DOHH2 (cell line): ENCODE measurements around the gene IST1.
"Not testable (repeated sequence)": the region's sequence is repeated elsewhere in the genome, so short reads cannot be mapped to it uniquely, and the experiment has no call there.

Experiments used
- H3F3A ChIP-seq: fragments of 200-600 bp; sonication (generic), shearing (Covaris generic); 2 replicates; pipeline ENCODE4 v1.6.0; 2016; ENCODE audit warnings: antibody characterized with exemption, mild to moderate bottlenecking; ENCODE audit not compliant: control insufficient read depth, insufficient read depth
- H3K27ac ChIP-seq: fragments of 200-600 bp; sonication (generic); 2 replicates; pipeline ENCODE4 v1.5.1; 2014; ENCODE audit warnings: low read depth, mild to moderate bottlenecking, low read length, moderate library complexity
- H3K27me3 ChIP-seq: fragments of 200-600 bp; sonication (generic); 2 replicates; pipeline ENCODE4 v1.6.1; 2014; ENCODE audit warnings: mild to moderate bottlenecking, low read length, mixed read lengths; ENCODE audit not compliant: control insufficient read depth
- H3K36me3 ChIP-seq: fragments of 200-600 bp; sonication (generic); 2 replicates; pipeline ENCODE4 v1.6.1; 2014; ENCODE audit warnings: mild to moderate bottlenecking, low read length, moderate library complexity, mixed read lengths; ENCODE audit not compliant: control insufficient read depth
- H3K4me1 ChIP-seq: fragments of 200-600 bp; sonication (generic); 2 replicates; pipeline ENCODE4 v1.6.1; 2014; ENCODE audit warnings: mild to moderate bottlenecking, low read length, mixed read lengths; ENCODE audit not compliant: control insufficient read depth
- H3K4me2 ChIP-seq: fragments of 200-600 bp; sonication (generic); 2 replicates; pipeline ENCODE4 v1.6.0; 2014; ENCODE audit warnings: mild to moderate bottlenecking, low read length, moderate library complexity
- H3K4me3 ChIP-seq: fragments of 200-600 bp; sonication (generic); 2 replicates; pipeline ENCODE4 v1.5.1; 2014; ENCODE audit warnings: mild to moderate bottlenecking, low read length, mixed read lengths
- H3K79me2 ChIP-seq: fragments of 200-600 bp; sonication (generic); 2 replicates; pipeline ENCODE4 v1.6.1; 2014; ENCODE audit warnings: mild to moderate bottlenecking, low read length, mixed read lengths; ENCODE audit not compliant: control insufficient read depth
- H3K9me2 ChIP-seq: fragments of 200-600 bp; sonication (generic); replicated peaks from 2 replicates; pipeline ENCODE4 v1.6.1; 2014; ENCODE audit warnings: mild to moderate bottlenecking, low read length, mixed read lengths; ENCODE audit not compliant: control insufficient read depth
- H3K9me3 ChIP-seq: fragments of 200-600 bp; sonication (generic); 2 replicates; pipeline ENCODE4 v1.6.1; 2014; ENCODE audit warnings: antibody characterized with exemption, low read length, mixed read lengths; ENCODE audit not compliant: control insufficient read depth, insufficient read depth
- H4K20me1 ChIP-seq: fragments of 200-600 bp; sonication (generic); 2 replicates; pipeline ENCODE4 v1.6.0; 2014; ENCODE audit warnings: low read depth, mild to moderate bottlenecking, antibody characterized with exemption, low read length, moderate library complexity; ENCODE audit not compliant: control insufficient read depth, insufficient read depth
- EZH2phosphoT487 ChIP-seq: fragments of 200-600 bp; sonication (generic); IDR thresholded peaks from 2 replicates; pipeline ENCODE4 v1.6.1; 2017; ENCODE audit warnings: borderline replicate concordance, mild to moderate bottlenecking, antibody characterized with exemption, low read length, moderate library complexity, mixed read lengths
- TF ChIP-seq, protein P1 (sequence below): fragments of 200-600 bp; sonication (generic); IDR thresholded peaks from one replicate; pipeline ENCODE4 v1.5.1; 2014; ENCODE audit warnings: antibody characterized with exemption, mild to moderate bottlenecking, low read depth, low read length; ENCODE audit not compliant: poor library complexity, severe bottlenecking

The IST1 gene

DNA sequence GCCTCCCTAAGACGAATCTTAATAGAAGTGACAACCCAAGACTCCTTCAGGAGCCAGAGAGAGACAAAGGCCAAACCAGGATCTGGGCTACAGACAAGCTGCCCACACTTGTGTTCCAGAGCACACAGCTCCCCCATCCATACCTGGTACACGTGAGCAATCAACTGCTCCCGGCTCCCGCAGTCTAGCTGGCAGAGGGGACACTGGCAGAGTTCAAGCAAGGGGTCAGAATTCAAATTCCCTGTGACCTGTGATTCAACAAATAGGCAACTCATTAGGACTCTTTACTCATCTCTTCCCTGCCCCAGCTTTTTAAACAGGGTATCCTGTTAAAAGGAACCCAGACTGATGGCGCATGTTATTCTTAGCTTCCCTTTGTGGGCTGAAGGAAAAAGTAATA is 31.3 kb upstream of the IST1 start:
- TF ChIP-seq, protein P1, sequence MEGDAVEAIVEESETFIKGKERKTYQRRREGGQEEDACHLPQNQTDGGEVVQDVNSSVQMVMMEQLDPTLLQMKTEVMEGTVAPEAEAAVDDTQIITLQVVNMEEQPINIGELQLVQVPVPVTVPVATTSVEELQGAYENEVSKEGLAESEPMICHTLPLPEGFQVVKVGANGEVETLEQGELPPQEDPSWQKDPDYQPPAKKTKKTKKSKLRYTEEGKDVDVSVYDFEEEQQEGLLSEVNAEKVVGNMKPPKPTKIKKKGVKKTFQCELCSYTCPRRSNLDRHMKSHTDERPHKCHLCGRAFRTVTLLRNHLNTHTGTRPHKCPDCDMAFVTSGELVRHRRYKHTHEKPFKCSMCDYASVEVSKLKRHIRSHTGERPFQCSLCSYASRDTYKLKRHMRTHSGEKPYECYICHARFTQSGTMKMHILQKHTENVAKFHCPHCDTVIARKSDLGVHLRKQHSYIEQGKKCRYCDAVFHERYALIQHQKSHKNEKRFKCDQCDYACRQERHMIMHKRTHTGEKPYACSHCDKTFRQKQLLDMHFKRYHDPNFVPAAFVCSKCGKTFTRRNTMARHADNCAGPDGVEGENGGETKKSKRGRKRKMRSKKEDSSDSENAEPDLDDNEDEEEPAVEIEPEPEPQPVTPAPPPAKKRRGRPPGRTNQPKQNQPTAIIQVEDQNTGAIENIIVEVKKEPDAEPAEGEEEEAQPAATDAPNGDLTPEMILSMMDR = no peak
- TF ChIP-seq EZH2phosphoT487 = no peak
- Histone ChIP-seq H3K36me3 (peaks cover 21% of the 10 kb centered on the region), H3K9me2 (no peaks in the 10 kb centered on the region), H3K79me2 (no peaks in the 10 kb centered on the region), H3K4me3 (no peak overlapping the region), H3K4me1 (no peaks in the 10 kb centered on the region), H3K27ac (no peak overlapping the region), H3K27me3 (no peaks in the 10 kb centered on the region), H3F3A (no peaks in the 10 kb centered on the region), H4K20me1 (no peaks in the 10 kb centered on the region), H3K4me2 (no peak overlapping the region), H3K9me3 (no peaks in the 10 kb centered on the region)

DNA sequence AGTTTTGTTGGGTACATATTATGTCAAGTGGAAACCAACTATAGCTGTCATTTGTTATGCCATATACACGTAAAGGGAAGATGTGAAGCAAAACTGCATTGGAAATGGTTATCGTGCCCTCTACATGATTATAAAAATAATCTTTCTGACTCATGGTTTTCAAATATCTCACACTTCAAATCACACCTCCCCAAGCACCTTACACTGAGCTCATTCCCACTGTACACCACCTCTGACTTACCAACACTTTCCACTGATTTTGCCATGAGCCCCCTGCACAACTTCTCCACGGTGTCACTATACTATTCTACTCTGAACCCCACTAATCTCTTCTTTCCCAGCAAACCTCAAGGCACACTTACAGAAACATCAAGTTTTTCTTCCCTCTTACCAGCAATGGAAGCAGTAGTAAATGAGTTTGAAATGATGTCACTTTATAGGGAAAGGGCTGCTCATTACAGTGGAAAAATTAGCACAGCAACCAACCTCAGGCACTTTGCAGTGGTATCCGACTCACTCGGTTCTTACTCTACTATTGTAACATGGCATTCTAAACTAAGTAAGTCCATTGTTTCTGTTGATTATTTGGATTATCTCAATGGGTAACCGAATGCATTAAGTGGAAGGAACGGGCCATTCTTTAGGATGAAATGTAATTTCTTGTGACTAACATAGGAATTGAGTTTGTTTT is 30.0 kb upstream of the IST1 start:
- H3K79me2 ChIP-seq = no peaks in the 10 kb centered on the region
- H3K9me3 ChIP-seq = no peaks in the 10 kb centered on the region
- H3K4me2 ChIP-seq = no peak overlapping the region
- TF ChIP-seq, protein P1 = no peak
- TF ChIP-seq EZH2phosphoT487 = no peak
- H3K27ac ChIP-seq = no peak overlapping the region
- H3K36me3 ChIP-seq = peaks cover 15% of the 10 kb centered on the region
- H3K9me2 ChIP-seq = no peaks in the 10 kb centered on the region
- H3F3A ChIP-seq = no peaks in the 10 kb centered on the region
- H3K27me3 ChIP-seq = no peaks in the 10 kb centered on the region
- H3K4me3 ChIP-seq = no peak overlapping the region
- no peaks in the 10 kb centered on the region for H4K20me1 ChIP-seq
- H3K4me1 ChIP-seq = no peaks in the 10 kb centered on the region

DNA sequence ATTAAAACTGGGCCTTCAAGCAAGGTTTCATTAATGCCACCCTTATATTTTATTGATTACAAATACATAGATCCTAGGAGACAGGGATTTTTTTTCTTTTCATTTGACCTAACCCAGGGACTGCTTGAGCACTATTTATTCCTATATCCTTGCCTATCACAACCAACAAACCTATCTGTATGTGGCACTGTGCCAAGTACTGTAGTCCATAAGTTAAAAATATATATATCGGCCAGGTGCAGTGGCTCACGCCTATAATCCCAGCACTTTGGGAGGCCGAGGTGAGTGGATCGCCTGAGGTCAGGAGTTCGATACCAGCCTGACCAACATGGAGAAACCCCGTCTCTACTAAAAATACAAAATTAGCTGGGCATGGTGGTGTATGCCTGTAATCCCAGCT is 28.2 kb upstream of the IST1 start:
- not testable (repeated sequence) for H3K4me1 ChIP-seq, H3F3A ChIP-seq, H3K4me3 ChIP-seq, H3K9me3 ChIP-seq, H4K20me1 ChIP-seq, H3K9me2 ChIP-seq, H3K79me2 ChIP-seq, H3K27me3 ChIP-seq, H3K27ac ChIP-seq, H3K36me3 ChIP-seq, H3K4me2 ChIP-seq

DNA sequence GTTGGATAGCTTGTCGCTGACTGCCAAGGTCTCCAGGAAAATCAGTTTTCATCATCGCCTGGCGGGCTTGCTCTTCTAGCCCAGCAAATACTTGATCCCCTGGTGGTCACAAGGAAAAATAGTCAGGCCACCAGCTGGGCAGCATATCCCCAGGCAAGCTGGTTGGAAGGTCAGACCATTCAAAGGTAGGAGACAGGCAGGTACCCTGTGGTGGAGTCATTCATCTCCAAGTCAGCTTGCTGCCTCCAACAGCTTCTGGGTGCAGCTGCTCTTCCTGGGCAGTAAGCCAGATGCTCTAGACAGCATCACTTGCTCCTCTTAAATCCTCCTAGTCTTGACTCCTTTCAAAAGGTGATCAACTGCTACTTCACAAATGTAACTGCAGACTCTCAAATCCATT is 27.4 kb upstream of the IST1 start:
- H3K4me2 ChIP-seq = no peak overlapping the region
- no peak overlapping the region for H3K27ac ChIP-seq
- H3K79me2 ChIP-seq = no peaks in the 10 kb centered on the region
- H4K20me1 ChIP-seq = no peaks in the 10 kb centered on the region
- TF ChIP-seq EZH2phosphoT487 = no peak
- TF ChIP-seq, protein P1 = no peak
- no peak overlapping the region for H3K4me3 ChIP-seq
- H3K4me1 ChIP-seq = no peaks in the 10 kb centered on the region
- no peaks in the 10 kb centered on the region for H3K9me3 ChIP-seq
- H3K36me3 ChIP-seq = peaks cover 8% of the 10 kb centered on the region; the same call in 1 of the 2 replicates
- no peaks in the 10 kb centered on the region for H3F3A ChIP-seq
- no peaks in the 10 kb centered on the region for H3K9me2 ChIP-seq
- H3K27me3 ChIP-seq = no peaks in the 10 kb centered on the region
